Non-pigmented ciliary epithelial cell (primary cell): ENCODE data around the gene SUB1.

Experiments used
- DNase-seq: peaks from one replicate; pipeline ENCODE4 v3.0.0-alpha.2; 2010; ENCODE audit warnings: low read depth

The SUB1 gene

GRCh38 chr5:32645246-32645645 lies 59.9 kb downstream of the SUB1 start:
- no peak for DNase-seq

GRCh38 chr5:32646061-32646969 lies 61.0 kb downstream of the SUB1 start:
- DNase-seq, result no peak

- DNase-seq, result no peak
Measured at GRCh38 chr5:32651088-32651487, 65.7 kb downstream of the SUB1 start.

- no peak for DNase-seq
Measured at GRCh38 chr5:32651638-32652037, 66.3 kb downstream of the SUB1 start.
